Activated CD8-positive, alpha-beta T cell treated with anti-CD3 and anti-CD28 coated beads for 36 hours (primary cell): ENCODE results near the gene SRSF9. TPM values are rescaled to one million over a fixed set of nuclear protein-coding genes. Genes with fewer than 3 reads are reported as not detected.

ENCODE experiments used
- ATAC-seq: fragments of 200-7000 bp; cut with Tn5 transposase; one replicate; pipeline ENCODE4 v1.10.0; 2021; ENCODE audit warnings: mild to moderate bottlenecking, moderate library complexity
- CTCF ChIA-PET: fragments of 350-600 bp; sonication (Branson Sonifier 250); formaldehyde crosslinking; loops from one replicate; lab custom pipeline; 2021; ENCODE audit warnings: antibody characterized with exemption; lab: Charles Lee
- POLR2A ChIA-PET: fragments of 350-600 bp; sonication (Branson Sonifier 250); formaldehyde crosslinking; loops from one replicate; lab custom pipeline; 2021; ENCODE audit warnings: antibody characterized with exemption; lab: Charles Lee
- DNase-seq: peaks from one replicate; pipeline ENCODE4 v3.0.0-alpha.2; 2020
- H3K27ac Mint-ChIP-seq: one replicate; pipeline ENCODE4 v1.8.0; 2021; ENCODE audit warnings: mild to moderate bottlenecking, mixed read lengths
- H3K27me3 Mint-ChIP-seq: one replicate; pipeline ENCODE4 v1.8.0; 2021; ENCODE audit warnings: mixed read lengths
- H3K36me3 Mint-ChIP-seq: one replicate; pipeline ENCODE4 v1.8.0; 2021; ENCODE audit warnings: low read depth, mixed read lengths
- H3K4me1 Mint-ChIP-seq: one replicate; pipeline ENCODE4 v1.8.0; 2021; ENCODE audit warnings: low read depth, mixed read lengths
- H3K4me3 Mint-ChIP-seq: one replicate; pipeline ENCODE4 v1.8.0; 2021; ENCODE audit warnings: mild to moderate bottlenecking, moderate library complexity, mixed read lengths
- H3K9me3 Mint-ChIP-seq: one replicate; pipeline ENCODE4 v1.8.0; 2021; ENCODE audit warnings: mixed read lengths
- CTCF ChIP-seq: fragments of 200-600 bp; IDR thresholded peaks from one replicate; pipeline ENCODE4 v1.8.0; 2022; ENCODE audit warnings: antibody characterized with exemption, mild to moderate bottlenecking
- intact Hi-C: fragments of 100-400 bp; cut with micrococcal nuclease; formaldehyde crosslinking; loops from one replicate; pipeline ENCODE4 v1.10.0; 2022
- total RNA-seq, 2 experiments: library from RNA; stranded (reverse); gene quantifications; one replicate each; pipeline ENCODE4 v1.2.3, GENCODE V29; 2021

Gene SRSF9
- total RNA-seq, 2 experiments from 2014 or later, result 225 to 236 TPM

DNA sequence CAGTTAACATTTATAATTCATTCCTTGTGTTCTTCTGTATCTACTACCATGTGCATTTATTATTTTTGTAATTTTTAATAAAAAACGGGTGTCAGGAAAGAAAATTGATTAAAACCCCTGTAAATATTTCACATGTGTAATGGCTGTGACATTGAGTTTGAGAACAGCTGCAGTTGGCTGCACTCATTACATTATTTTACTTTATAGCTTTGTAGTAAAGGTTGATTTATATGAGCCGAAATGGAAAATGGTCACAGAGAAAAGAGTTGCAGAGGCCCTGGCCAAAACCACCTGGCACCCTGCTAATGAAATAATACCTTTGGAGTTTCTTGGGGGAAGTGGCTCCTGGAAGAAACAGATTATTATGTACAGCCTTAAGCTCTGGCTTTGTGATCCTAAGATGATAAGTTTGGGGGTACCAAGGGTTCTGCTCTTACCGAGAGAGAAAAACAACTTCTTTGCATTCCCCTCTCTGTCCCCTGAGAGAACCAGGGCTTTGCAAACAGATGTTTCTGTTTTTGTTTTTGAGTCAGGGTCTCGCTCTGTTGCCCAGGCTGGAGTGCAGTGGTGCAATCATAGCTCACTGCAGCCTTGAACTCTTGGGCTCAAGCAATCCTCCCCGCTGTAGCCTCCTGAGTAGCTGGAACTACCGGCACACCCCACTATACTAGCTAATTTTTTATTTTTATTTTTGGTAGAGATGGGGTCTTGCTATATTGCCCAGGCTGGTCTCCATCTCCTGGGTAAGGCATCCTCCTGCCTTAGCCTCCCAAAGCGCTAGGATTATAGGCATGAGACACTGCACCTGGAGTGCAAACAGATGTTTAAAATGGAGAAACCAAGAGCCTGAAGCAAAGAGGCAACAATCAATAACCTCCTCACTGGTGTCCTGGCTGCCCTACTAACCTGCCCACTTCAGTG, 16.7 kb upstream of the SRSF9 start:
- ATAC-seq, result no peak
- DNase-seq, result no peak
- Mint-ChIP-seq H3K27ac (no peak overlapping the region), H3K4me1 (peaks cover 2% of the 10 kb centered on the region), H3K9me3 (no peaks in the 10 kb centered on the region), H3K4me3 (no peak overlapping the region), H3K27me3 (no peaks in the 10 kb centered on the region), H3K36me3 (peaks cover 2% of the 10 kb centered on the region)
- ChIA-PET CTCF (interaction anchor here (0.9 kb wide), 1 partner anchor 16 kb away, joined by 3 read pairs; no protein-coding TSS in a partner anchor), POLR2A (interaction anchor here (1.2 kb wide), 2 partner anchors 10 to 11 kb away, joined by 3 read pairs; partner anchors contain the start of gene DYNLL1)
- no peak for TF ChIP-seq CTCF
- intact Hi-C loops, result no loop called here

DNA sequence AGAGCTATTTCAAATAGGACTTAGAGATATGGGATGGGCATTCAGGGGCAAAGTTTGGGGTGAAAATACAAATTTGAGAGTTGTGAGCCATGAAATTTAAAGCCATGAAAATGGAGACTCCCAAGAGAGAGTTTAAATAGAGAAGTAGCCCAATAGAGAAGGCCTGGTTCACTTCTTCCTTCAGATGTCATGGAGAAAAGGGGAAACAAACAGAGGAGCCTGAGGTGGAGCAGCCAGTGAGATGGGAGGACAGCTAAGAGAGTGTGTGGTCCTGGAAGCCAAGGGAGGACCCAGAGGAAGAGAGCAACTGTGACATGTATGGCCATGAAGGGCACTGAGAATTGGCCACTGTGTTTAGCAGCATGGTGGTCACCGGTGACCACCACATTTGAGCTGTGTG, 14.1 kb upstream of the SRSF9 start:
- H3K4me1 Mint-ChIP-seq, result peaks cover 9% of the 10 kb centered on the region
- no peaks in the 10 kb centered on the region for H3K9me3 Mint-ChIP-seq
- CTCF ChIA-PET, result interaction anchor here (0.9 to 1.3 kb wide), 3 partner anchors 9 to 29 kb away, joined by 3 to 4 read pairs (median 3); no protein-coding TSS in a partner anchor
- no peak for DNase-seq
- intact Hi-C loops, result no loop called here
- H3K27me3 Mint-ChIP-seq, result no peaks in the 10 kb centered on the region
- POLR2A ChIA-PET, result no interaction called here
- H3K27ac Mint-ChIP-seq, result no peak overlapping the region
- TF ChIP-seq CTCF, result no peak
- H3K36me3 Mint-ChIP-seq, result peaks cover 2% of the 10 kb centered on the region
- no peak overlapping the region for H3K4me3 Mint-ChIP-seq
- ATAC-seq, result no peak

DNA sequence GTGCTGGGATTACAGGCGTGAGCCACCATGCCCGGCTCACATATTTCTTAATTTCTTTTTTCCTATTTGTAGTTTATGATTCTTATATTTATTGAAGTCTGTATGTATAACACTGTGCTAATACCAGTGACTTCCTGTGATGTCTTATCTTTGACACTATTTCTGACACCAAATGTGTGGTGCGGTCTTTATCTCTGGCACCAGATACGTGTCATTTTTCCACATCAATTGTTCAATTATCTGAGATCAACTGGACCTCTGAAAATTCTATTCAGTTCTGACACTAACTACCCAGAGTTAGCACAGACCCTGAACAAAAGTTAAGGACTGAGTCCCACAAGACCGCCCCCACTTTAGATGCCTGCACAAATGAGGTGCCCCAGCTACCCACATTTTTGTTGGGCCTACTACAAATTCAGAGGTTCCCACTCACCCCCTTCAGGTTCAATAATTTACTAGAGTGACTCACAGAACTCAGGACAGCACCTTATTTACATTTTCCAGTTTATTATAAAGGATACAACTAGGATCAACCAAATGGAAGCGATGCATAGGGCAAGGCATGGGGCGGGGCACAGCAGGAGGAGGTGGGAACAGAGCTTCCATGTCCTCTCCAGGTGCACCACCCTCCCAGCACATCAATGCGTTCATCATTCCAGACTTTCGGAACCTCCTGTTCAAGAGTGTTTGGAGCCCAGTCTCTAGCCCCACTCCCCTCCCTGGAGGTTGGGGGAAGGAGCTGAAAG, 11.6 kb upstream of the SRSF9 start:
- intact Hi-C loops, result no loop called here
- ATAC-seq (peak; percentile 42), DNase-seq (no peak)
- H3K4me3 Mint-ChIP-seq, result no peak overlapping the region
- H3K9me3 Mint-ChIP-seq, result no peaks in the 10 kb centered on the region
- no peak for TF ChIP-seq CTCF
- H3K27ac Mint-ChIP-seq, result peak overlapping the region; percentile 49
- ChIA-PET POLR2A (interaction anchor here (3.4 kb wide), 1 partner anchor 11 kb away, joined by 19 read pairs; the partner anchor contains the start of gene SRSF9), CTCF (no interaction called here)
- H3K4me1 Mint-ChIP-seq, result peaks cover 9% of the 10 kb centered on the region
- peaks cover 2% of the 10 kb centered on the region for H3K36me3 Mint-ChIP-seq
- H3K27me3 Mint-ChIP-seq, result no peaks in the 10 kb centered on the region

- CTCF ChIA-PET, result no interaction called here
- no peak for TF ChIP-seq CTCF
- no peak for DNase-seq
- Mint-ChIP-seq H3K4me1 (peaks cover 9% of the 10 kb centered on the region), H3K27ac (no peak overlapping the region), H3K27me3 (no peaks in the 10 kb centered on the region), H3K9me3 (no peaks in the 10 kb centered on the region), H3K4me3 (no peak overlapping the region), H3K36me3 (peaks cover 2% of the 10 kb centered on the region)
- ATAC-seq, result no peak
- intact Hi-C loops, result no loop called here
- POLR2A ChIA-PET, result interaction anchor here (0.7 to 3.4 kb wide), 3 partner anchors 10 to 17 kb away, joined by 3 to 19 read pairs (median 4); partner anchors contain the start of genes DYNLL1 and SRSF9
Measured at GRCh38 chr12:120480211-120480610, 10.7 kb upstream of the SRSF9 start.
